ENCODE measurements around the gene CYFIP1.

CYFIP1 gene

DNA sequence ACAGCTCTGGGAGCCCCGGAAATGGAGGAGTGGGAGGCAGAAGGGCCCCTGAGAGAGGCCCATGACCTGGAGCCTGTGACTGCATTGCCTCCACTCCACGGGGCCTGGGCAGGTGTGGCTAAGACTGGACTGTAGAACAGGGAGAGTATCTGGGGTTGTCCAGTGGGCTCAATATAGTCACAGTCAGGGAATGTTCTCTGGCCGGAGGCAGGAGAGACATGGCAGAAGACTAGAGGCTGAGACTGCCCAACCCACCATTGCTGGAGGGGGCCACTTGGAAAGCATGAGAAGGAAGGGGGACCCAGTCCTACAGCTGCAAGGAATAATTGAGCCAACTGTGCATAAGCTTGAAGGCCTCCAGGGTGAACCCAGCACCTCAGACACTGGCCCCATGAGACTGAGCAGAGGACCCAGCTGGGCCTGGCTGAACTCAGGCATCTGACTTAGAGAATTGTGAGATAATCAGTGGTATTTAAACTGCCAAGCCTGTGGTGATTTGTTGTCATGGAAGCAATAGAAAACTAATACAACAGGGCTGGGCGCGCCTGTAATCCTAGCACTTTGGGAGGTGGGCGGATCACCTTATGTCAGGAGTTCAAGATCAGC is 108.6 kb downstream of the CYFIP1 start:
- Histone ChIP-seq H2AK5ac (ENCODE audit: low read depth, low read length) (peak overlapping the region; percentile 54), H4K91ac (ENCODE audit: low read depth, low read length, poor library complexity) (no peak overlapping the region), H3K23ac (ENCODE audit: low read depth, low read length, poor library complexity) (no peak overlapping the region), H2BK12ac (ENCODE audit: low read length) (no peak overlapping the region), H3K27ac (replicated peaks; ENCODE audit: low read length) (no peak overlapping the region), H3K4me3 (ENCODE audit: low read length in 2 of 2) (no peak overlapping the region), H3K14ac (ENCODE audit: low read length) (no peak overlapping the region), H3K9me3 (replicated peaks in 1 of 2; ENCODE audit: control insufficient read depth in 2 of 2, insufficient read depth in 1 of 2, low read depth in 1 of 2, low read length in 2 of 2) (no peaks in the 10 kb centered on the region), H3K79me1 (ENCODE audit: low read depth, low read length) (peaks cover 3% of the 10 kb centered on the region), H3K4me1 (ENCODE audit: control insufficient read depth in 2 of 2, insufficient read depth in 1 of 2, low read depth in 1 of 2, low read length in 2 of 2) (peaks cover 0 to 7% of the 10 kb centered on the region in 2 donors), H2AFZ (ENCODE audit: low read length) (no peak overlapping the region), H4K8ac (ENCODE audit: low read depth, low read length) (peak overlapping the region; percentile 72), H3K18ac (ENCODE audit: low read length) (peak overlapping the region; percentile 30), H3K4me2 (ENCODE audit: insufficient read depth, low read length, poor library complexity, severe bottlenecking) (no peak overlapping the region), H2BK120ac (ENCODE audit: low read depth, low read length) (no peak overlapping the region), H3K9ac (ENCODE audit: low read depth, low read length, poor library complexity) (no peak overlapping the region), H3K27me3 (ENCODE audit: control insufficient read depth in 3 of 3, insufficient read depth in 3 of 3, low read depth in 1 of 3, low read length in 3 of 3) (no peaks in the 10 kb centered on the region), H2BK15ac (ENCODE audit: low read length) (no peak overlapping the region), H2BK5ac (ENCODE audit: low read length) (no peak overlapping the region), H3K4ac (ENCODE audit: low read length) (no peak overlapping the region), H3K36me3 (replicated peaks in 1 of 2; ENCODE audit: control insufficient read depth in 2 of 2, insufficient read depth in 2 of 2, low read length in 2 of 2) (peaks cover 40 to 99% of the 10 kb centered on the region in 2 donors)
- WGBS, 2 donors (ENCODE audit: extremely low coverage in 2 of 2, insufficient read length in 2 of 2, insufficient replicate concordance in 1 of 2): no CpG with 5 or more reads among the region's 6 CpGs
- no peak for DNase-seq (ENCODE audit: low spot score)

DNA sequence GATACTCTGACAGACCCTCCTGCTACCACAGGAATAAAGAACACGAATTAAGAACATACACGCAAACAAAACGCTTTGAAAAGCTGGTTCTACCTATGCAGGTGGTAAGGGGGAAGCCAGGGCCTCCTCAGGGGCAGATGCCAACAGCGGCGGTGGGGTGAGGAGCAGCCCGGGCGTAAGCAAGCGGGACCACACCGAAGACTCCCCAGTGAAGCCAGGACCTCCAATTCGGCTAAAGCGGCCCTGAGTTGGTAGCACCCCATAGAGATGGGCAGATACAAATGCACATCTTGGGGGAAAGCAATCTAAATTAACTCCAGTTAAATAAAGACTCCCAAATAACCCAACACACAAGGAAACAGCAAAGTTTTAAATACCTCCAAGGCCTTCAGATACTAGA is 109.3 kb downstream of the CYFIP1 start:
- Histone ChIP-seq H2AK5ac (ENCODE audit: low read depth, low read length) (no peak overlapping the region), H3K4me3 (ENCODE audit: low read length in 2 of 2) (no peak overlapping the region), H3K14ac (ENCODE audit: low read length) (no peak overlapping the region), H2BK15ac (ENCODE audit: low read length) (no peak overlapping the region), H2BK12ac (ENCODE audit: low read length) (no peak overlapping the region), H3K18ac (ENCODE audit: low read length) (no peak overlapping the region), H3K27me3 (ENCODE audit: control insufficient read depth in 3 of 3, insufficient read depth in 3 of 3, low read depth in 1 of 3, low read length in 3 of 3) (no peaks in the 10 kb centered on the region), H3K4me1 (ENCODE audit: control insufficient read depth in 2 of 2, insufficient read depth in 1 of 2, low read depth in 1 of 2, low read length in 2 of 2) (peaks cover 0 to 7% of the 10 kb centered on the region in 2 donors), H3K36me3 (replicated peaks in 1 of 2; ENCODE audit: control insufficient read depth in 2 of 2, insufficient read depth in 2 of 2, low read length in 2 of 2) (peaks cover 41 to 100% of the 10 kb centered on the region in 2 donors), H3K27ac (replicated peaks; ENCODE audit: low read length) (no peak overlapping the region), H4K8ac (ENCODE audit: low read depth, low read length) (no peak overlapping the region), H3K9ac (ENCODE audit: low read depth, low read length, poor library complexity) (no peak overlapping the region), H2AFZ (ENCODE audit: low read length) (no peak overlapping the region), H3K4me2 (ENCODE audit: insufficient read depth, low read length, poor library complexity, severe bottlenecking) (no peak overlapping the region), H3K9me3 (replicated peaks in 1 of 2; ENCODE audit: control insufficient read depth in 2 of 2, insufficient read depth in 1 of 2, low read depth in 1 of 2, low read length in 2 of 2) (no peaks in the 10 kb centered on the region), H3K79me1 (ENCODE audit: low read depth, low read length) (peaks cover 3% of the 10 kb centered on the region), H4K91ac (ENCODE audit: low read depth, low read length, poor library complexity) (no peak overlapping the region), H2BK5ac (ENCODE audit: low read length) (no peak overlapping the region), H3K4ac (ENCODE audit: low read length) (no peak overlapping the region), H3K23ac (ENCODE audit: low read depth, low read length, poor library complexity) (no peak overlapping the region), H2BK120ac (ENCODE audit: low read depth, low read length) (no peak overlapping the region)
- no peak for DNase-seq (ENCODE audit: low spot score)
- WGBS, 2 donors (ENCODE audit: extremely low coverage in 2 of 2, insufficient read length in 2 of 2, insufficient replicate concordance in 1 of 2): no CpG with 5 or more reads among the region's 11 CpGs

DNA sequence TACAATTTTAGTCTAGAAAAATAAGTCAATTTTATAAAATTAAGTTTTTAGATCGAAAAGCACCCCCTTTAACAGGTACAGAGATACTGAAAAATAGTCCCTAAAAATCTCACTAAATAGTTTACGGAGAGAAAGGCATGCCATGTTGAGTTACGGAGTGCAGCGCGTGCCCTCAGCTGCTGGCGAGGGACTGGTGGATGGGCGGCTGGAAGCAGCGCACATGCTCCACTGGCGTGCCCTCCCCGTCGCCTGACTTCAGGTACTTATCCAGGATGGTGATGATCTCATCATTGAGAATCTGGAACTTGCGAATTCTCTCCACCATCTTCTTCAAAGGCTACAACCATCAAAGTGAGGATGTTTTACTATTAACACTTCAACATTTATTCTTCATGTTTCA is 110.3 kb downstream of the CYFIP1 start:
- peaks cover 39 to 98% of the 10 kb centered on the region in 2 donors for H3K36me3 ChIP-seq (replicated peaks in 1 of 2; ENCODE audit: control insufficient read depth in 2 of 2, insufficient read depth in 2 of 2, low read length in 2 of 2)
- H2BK120ac ChIP-seq (ENCODE audit: low read depth, low read length): no peak overlapping the region
- no peak overlapping the region for H3K14ac ChIP-seq (ENCODE audit: low read length)
- H2AFZ ChIP-seq (ENCODE audit: low read length): no peak overlapping the region
- H3K18ac ChIP-seq (ENCODE audit: low read length): no peak overlapping the region
- peaks cover 0 to 7% of the 10 kb centered on the region in 2 donors for H3K4me1 ChIP-seq (ENCODE audit: control insufficient read depth in 2 of 2, insufficient read depth in 1 of 2, low read depth in 1 of 2, low read length in 2 of 2)
- H2AK5ac ChIP-seq (ENCODE audit: low read depth, low read length): no peak overlapping the region
- H3K9me3 ChIP-seq (replicated peaks in 1 of 2; ENCODE audit: control insufficient read depth in 2 of 2, insufficient read depth in 1 of 2, low read depth in 1 of 2, low read length in 2 of 2): no peaks in the 10 kb centered on the region
- H3K4me3 ChIP-seq (ENCODE audit: low read length in 2 of 2): no peak overlapping the region
- DNase-seq (ENCODE audit: low spot score): no peak
- H2BK12ac ChIP-seq (ENCODE audit: low read length): no peak overlapping the region
- no peak overlapping the region for H3K9ac ChIP-seq (ENCODE audit: low read depth, low read length, poor library complexity)
- H3K79me1 ChIP-seq (ENCODE audit: low read depth, low read length): peaks cover 3% of the 10 kb centered on the region
- H3K4me2 ChIP-seq (ENCODE audit: insufficient read depth, low read length, poor library complexity, severe bottlenecking): no peak overlapping the region
- H3K27me3 ChIP-seq (ENCODE audit: control insufficient read depth in 3 of 3, insufficient read depth in 3 of 3, low read depth in 1 of 3, low read length in 3 of 3): no peaks in the 10 kb centered on the region
- H4K8ac ChIP-seq (ENCODE audit: low read depth, low read length): no peak overlapping the region
- no CpG with 5 or more reads among the region's 12 CpGs for WGBS, 2 donors (ENCODE audit: extremely low coverage in 2 of 2, insufficient read length in 2 of 2, insufficient replicate concordance in 1 of 2)
- H3K4ac ChIP-seq (ENCODE audit: low read length): no peak overlapping the region
- no peak overlapping the region for H3K27ac ChIP-seq (replicated peaks; ENCODE audit: low read length)
- H2BK15ac ChIP-seq (ENCODE audit: low read length): no peak overlapping the region
- no peak overlapping the region for H4K91ac ChIP-seq (ENCODE audit: low read depth, low read length, poor library complexity)
- H2BK5ac ChIP-seq (ENCODE audit: low read length): no peak overlapping the region
- no peak overlapping the region for H3K23ac ChIP-seq (ENCODE audit: low read depth, low read length, poor library complexity)

DNA sequence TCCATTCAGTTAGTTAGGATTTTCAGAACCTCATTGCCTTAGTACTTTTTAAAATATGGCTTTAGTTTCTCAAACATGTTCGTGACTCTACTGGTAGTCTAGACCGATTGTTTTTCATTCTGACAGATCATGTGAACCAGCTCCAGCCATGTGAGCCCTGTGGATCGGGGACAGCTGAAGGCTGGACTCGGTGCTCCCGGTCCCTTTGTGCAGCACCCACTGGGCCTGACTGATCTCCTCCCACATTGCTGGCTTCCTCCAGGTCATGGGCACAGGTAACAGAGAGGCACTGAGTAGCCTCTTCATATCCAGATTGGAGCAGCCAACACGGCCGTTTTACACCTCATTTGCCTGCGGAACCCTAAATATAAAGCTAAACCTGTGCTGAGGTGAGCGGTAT is 111.2 kb downstream of the CYFIP1 start:
- Histone ChIP-seq H3K79me1 (ENCODE audit: low read depth, low read length) (peaks cover 3% of the 10 kb centered on the region), H2AFZ (ENCODE audit: low read length) (no peak overlapping the region), H3K18ac (ENCODE audit: low read length) (no peak overlapping the region), H3K14ac (ENCODE audit: low read length) (no peak overlapping the region), H2BK12ac (ENCODE audit: low read length) (no peak overlapping the region), H3K27me3 (ENCODE audit: control insufficient read depth in 3 of 3, insufficient read depth in 3 of 3, low read depth in 1 of 3, low read length in 3 of 3) (no peaks in the 10 kb centered on the region), H2BK120ac (ENCODE audit: low read depth, low read length) (no peak overlapping the region), H3K9ac (ENCODE audit: low read depth, low read length, poor library complexity) (no peak overlapping the region), H3K4me2 (ENCODE audit: insufficient read depth, low read length, poor library complexity, severe bottlenecking) (no peak overlapping the region), H3K23ac (ENCODE audit: low read depth, low read length, poor library complexity) (no peak overlapping the region), H3K4me1 (ENCODE audit: control insufficient read depth in 2 of 2, insufficient read depth in 1 of 2, low read depth in 1 of 2, low read length in 2 of 2) (peaks cover 0 to 7% of the 10 kb centered on the region in 2 donors), H2BK15ac (ENCODE audit: low read length) (no peak overlapping the region), H4K8ac (ENCODE audit: low read depth, low read length) (no peak overlapping the region), H2BK5ac (ENCODE audit: low read length) (no peak overlapping the region), H3K9me3 (replicated peaks in 1 of 2; ENCODE audit: control insufficient read depth in 2 of 2, insufficient read depth in 1 of 2, low read depth in 1 of 2, low read length in 2 of 2) (no peaks in the 10 kb centered on the region), H2AK5ac (ENCODE audit: low read depth, low read length) (no peak overlapping the region), H3K4ac (ENCODE audit: low read length) (peak overlapping the region; percentile 76), H3K4me3 (ENCODE audit: low read length in 2 of 2) (no peak overlapping the region), H3K36me3 (replicated peaks in 1 of 2; ENCODE audit: control insufficient read depth in 2 of 2, insufficient read depth in 2 of 2, low read length in 2 of 2) (peaks cover 37 to 97% of the 10 kb centered on the region in 2 donors), H3K27ac (replicated peaks; ENCODE audit: low read length) (no peak overlapping the region), H4K91ac (ENCODE audit: low read depth, low read length, poor library complexity) (no peak overlapping the region)
- no CpG with 5 or more reads among the region's 9 CpGs for WGBS, 2 donors (ENCODE audit: extremely low coverage in 2 of 2, insufficient read length in 2 of 2, insufficient replicate concordance in 1 of 2)
- DNase-seq (ENCODE audit: low spot score): no peak

Measured in neuronal stem cell (in vitro differentiated cells).